Smooth muscle cell (in vitro differentiated cells): ENCODE results near the gene SERBP1. TPM values are rescaled to one million over a fixed set of nuclear protein-coding genes. Genes with fewer than 3 reads are reported as not detected.

Experiments
- DNase-seq: peaks from one replicate; lab custom pipeline; 2025; ENCODE audit not compliant: unreplicated experiment; lab: John Stamatoyannopoulos, UW
- H2AFZ ChIP-seq: fragments of 200-600 bp; sonication (generic); 2 replicates; pipeline ENCODE4 v1.6.0; 2016; ENCODE audit warnings: antibody characterized with exemption, low read depth, mild to moderate bottlenecking
- H3F3A ChIP-seq: fragments of 200-600 bp; sonication (generic); 2 replicates; pipeline ENCODE4 v1.6.0; 2017; ENCODE audit warnings: antibody characterized with exemption, low read depth
- H3K27ac ChIP-seq: fragments of 200-600 bp; sonication (generic); 2 replicates; pipeline ENCODE4 v1.5.1; 2016; ENCODE audit warnings: low read depth, mild to moderate bottlenecking
- H3K27me3 ChIP-seq: fragments of 200-600 bp; sonication (generic); 2 replicates; pipeline ENCODE4 v1.6.1; 2016; ENCODE audit warnings: low read depth, mild to moderate bottlenecking
- H3K36me3 ChIP-seq: fragments of 200-600 bp; sonication (generic); 2 replicates; pipeline ENCODE4 v1.5.1; 2016; ENCODE audit warnings: low read depth
- H3K4me1 ChIP-seq: fragments of 200-600 bp; sonication (generic); 2 replicates; pipeline ENCODE4 v1.5.1; 2016; ENCODE audit warnings: low read depth
- H3K4me2 ChIP-seq: fragments of 200-600 bp; sonication (generic); 2 replicates; pipeline ENCODE4 v1.6.0; 2016; ENCODE audit warnings: mild to moderate bottlenecking
- H3K4me3 ChIP-seq: fragments of 200-600 bp; sonication (generic); 2 replicates; pipeline ENCODE4 v1.5.1; 2016; ENCODE audit warnings: mild to moderate bottlenecking
- H3K79me2 ChIP-seq: fragments of 200-600 bp; sonication (generic); 2 replicates; pipeline ENCODE4 v1.6.0; 2016; ENCODE audit warnings: low read depth, mild to moderate bottlenecking
- H3K9ac ChIP-seq: fragments of 200-600 bp; sonication (generic); 2 replicates; pipeline ENCODE4 v1.6.0; 2016; ENCODE audit warnings: low read depth
- H3K9me3 ChIP-seq: fragments of 200-600 bp; sonication (generic); replicated peaks from 2 replicates; pipeline ENCODE4 v1.5.1; 2016; ENCODE audit warnings: low read depth
- H4K20me1 ChIP-seq: fragments of 200-600 bp; sonication (generic); 2 replicates; pipeline ENCODE4 v1.6.0; 2016; ENCODE audit warnings: low read depth
- CTCF ChIP-seq: fragments of 200-600 bp; sonication (generic); IDR thresholded peaks from 2 replicates; pipeline ENCODE4 v1.5.1; 2017; ENCODE audit warnings: borderline replicate concordance, mild to moderate bottlenecking, antibody characterized with exemption; ENCODE audit not compliant: insufficient read depth, poor library complexity, severe bottlenecking
- WGBS: methylation state at CpG from one replicate; pipeline ENCODE4 v1.1.7; 2016; ENCODE audit warnings: low lambda C conversion rate; 5-methylcytosine and 5-hydroxymethylcytosine counted together
- polyA plus RNA-seq: library from polyadenylated mRNA; unstranded; fragments of >200 nt; fragmentation: Nextera tagmentation; extraction: Ambion mirVana; gene quantifications from 2 replicates; pipeline ENCODE4 v1.2.1, GENCODE V29; 2016
- total RNA-seq: library from RNA; depleted of rRNA; stranded (reverse); fragments of >200 nt; gene quantifications from 2 replicates; pipeline ENCODE4 v1.2.3, GENCODE V29; 2014

Gene SERBP1
- total and polyA plus RNA-seq, 2 experiments from 2014 or later = 82.5 to 172 TPM

GRCh38 chr1:67460676-67461500, 30.7 kb upstream of the SERBP1 start:
- Histone ChIP-seq H3F3A (no peaks in the 10 kb centered on the region), H4K20me1 (no peaks in the 10 kb centered on the region), H3K27me3 (no peaks in the 10 kb centered on the region), H3K9ac (no peak overlapping the region), H2AFZ (no peak overlapping the region), H3K4me3 (no peak overlapping the region), H3K9me3 (no peaks in the 10 kb centered on the region), H3K4me1 (peaks cover 17% of the 10 kb centered on the region), H3K79me2 (no peaks in the 10 kb centered on the region), H3K4me2 (no peak overlapping the region), H3K36me3 (no peaks in the 10 kb centered on the region), H3K27ac (no peak overlapping the region)
- TF ChIP-seq CTCF = no peak
- DNase-seq = no peak
- 73% methylated on average over 9 of the region's 9 CpGs for WGBS

DNA sequence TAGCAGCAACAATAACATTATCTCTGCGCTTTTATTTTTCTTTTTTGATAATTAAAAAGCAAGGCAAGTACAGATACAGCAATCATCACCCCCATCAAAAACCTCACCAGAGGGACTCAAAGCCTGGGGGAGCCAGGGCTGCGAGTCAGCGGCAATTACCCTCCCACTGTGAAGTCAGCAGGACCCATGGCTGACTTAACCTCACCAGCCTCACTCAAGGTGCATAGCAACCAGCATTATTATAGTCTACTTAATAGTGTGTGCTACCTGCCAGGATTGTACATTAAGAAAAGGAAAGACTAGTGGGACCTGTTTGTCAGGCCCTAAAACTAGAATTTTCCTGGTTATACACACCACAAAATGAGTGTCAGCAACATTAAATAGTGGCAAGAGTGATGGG, 28.9 kb upstream of the SERBP1 start:
- H3K27ac ChIP-seq = no peak overlapping the region
- H3K79me2 ChIP-seq = no peaks in the 10 kb centered on the region
- no peak for TF ChIP-seq CTCF
- H4K20me1 ChIP-seq = no peaks in the 10 kb centered on the region
- H2AFZ ChIP-seq = no peak overlapping the region
- no peak for DNase-seq
- peaks cover 15% of the 10 kb centered on the region for H3K4me1 ChIP-seq
- no peak overlapping the region for H3K9ac ChIP-seq
- WGBS = 25% methylated on average over 3 of the region's 3 CpGs
- H3K4me2 ChIP-seq = no peak overlapping the region
- no peaks in the 10 kb centered on the region for H3K9me3 ChIP-seq
- no peaks in the 10 kb centered on the region for H3F3A ChIP-seq
- no peaks in the 10 kb centered on the region for H3K27me3 ChIP-seq
- H3K36me3 ChIP-seq = no peaks in the 10 kb centered on the region
- H3K4me3 ChIP-seq = no peak overlapping the region

GRCh38 chr1:67458663-67459062, 28.5 kb upstream of the SERBP1 start:
- H3K9me3 ChIP-seq = no peaks in the 10 kb centered on the region
- no peaks in the 10 kb centered on the region for H3K79me2 ChIP-seq
- no peaks in the 10 kb centered on the region for H3K27me3 ChIP-seq
- H3F3A ChIP-seq = no peaks in the 10 kb centered on the region
- H3K27ac ChIP-seq = no peak overlapping the region
- no peak overlapping the region for H3K4me3 ChIP-seq
- no peaks in the 10 kb centered on the region for H4K20me1 ChIP-seq
- no peak for TF ChIP-seq CTCF
- no peak for DNase-seq
- H3K4me2 ChIP-seq = no peak overlapping the region
- no peak overlapping the region for H2AFZ ChIP-seq
- H3K9ac ChIP-seq = no peak overlapping the region
- peaks cover 11% of the 10 kb centered on the region for H3K4me1 ChIP-seq
- no peaks in the 10 kb centered on the region for H3K36me3 ChIP-seq
- 13% methylated on average over 1 of the region's 1 CpG for WGBS

GRCh38 chr1:67457247-67457646, 27.0 kb upstream of the SERBP1 start:
- Histone ChIP-seq H3K4me2 (no peak overlapping the region), H2AFZ (no peak overlapping the region), H3K4me1 (peaks cover 11% of the 10 kb centered on the region), H3K4me3 (no peak overlapping the region), H3K36me3 (no peaks in the 10 kb centered on the region), H3K27ac (no peak overlapping the region), H3K27me3 (no peaks in the 10 kb centered on the region), H3F3A (no peaks in the 10 kb centered on the region), H3K9ac (no peak overlapping the region), H3K9me3 (no peaks in the 10 kb centered on the region), H4K20me1 (no peaks in the 10 kb centered on the region), H3K79me2 (no peaks in the 10 kb centered on the region)
- 69% methylated on average over 1 of the region's 1 CpG for WGBS
- DNase-seq = no peak
- no peak for TF ChIP-seq CTCF
